ENCODE results near the gene KHDC4. TPM values are rescaled to one million over a fixed set of nuclear protein-coding genes. Genes with fewer than 3 reads are reported as not detected.
A peak's percentile ranks its signal among the peaks of the same experiment; 100 is the strongest.

KHDC4 gene
- total and polyA plus RNA-seq, 9 of the 15 experiments (the other 6 are each of a cell fraction or from before 2014, with no cell fraction given), result 12.1 to 185 (median 65.6) TPM

DNA sequence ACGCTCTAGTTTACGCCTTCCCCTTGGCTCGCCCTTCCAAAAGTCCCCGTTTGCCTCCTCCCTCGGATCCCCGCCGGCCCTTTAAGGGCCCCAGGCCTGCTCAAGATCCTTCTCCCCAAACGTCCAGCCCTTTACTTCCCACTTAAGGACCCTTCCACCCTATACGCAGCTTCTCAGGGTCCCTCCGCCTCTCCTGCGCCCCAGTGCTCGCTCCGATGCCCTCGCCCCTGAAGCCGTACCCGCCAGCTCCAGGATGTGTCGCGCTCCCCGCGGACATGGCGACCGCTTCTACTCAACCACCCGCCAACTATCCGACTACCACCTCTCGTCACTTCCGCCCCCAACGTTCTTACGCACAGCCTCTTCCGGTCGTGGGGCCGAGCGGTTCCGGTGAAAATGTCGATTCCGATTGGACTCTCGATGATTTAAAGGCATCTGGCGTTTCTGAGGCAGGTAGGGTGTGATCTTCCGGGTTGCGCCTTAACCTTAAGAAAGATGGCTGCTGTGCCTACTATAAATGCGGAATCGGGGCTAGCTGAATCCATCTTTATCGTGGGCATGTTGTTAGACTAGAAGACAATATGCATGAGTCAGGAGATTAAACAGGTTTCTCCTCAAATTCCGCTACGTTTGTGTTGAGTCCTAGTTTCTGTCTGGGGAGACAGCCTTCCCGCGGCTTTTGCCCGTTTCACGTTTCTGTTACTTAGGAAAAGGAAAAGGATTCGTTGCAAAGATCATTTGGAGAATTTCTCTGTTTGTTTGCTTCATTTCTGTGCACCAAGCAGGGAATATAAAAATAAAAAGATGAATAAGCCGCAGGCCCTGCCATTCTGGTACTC, at the start of gene KHDC4 (continued):
- TF ChIP-seq ELK3 (CRISPR knock-in tag; IDR thresholded peaks at IDR 0.05) (no peak), BRCA1 (IDR thresholded peaks at IDR 0.05) (no peak), BRCA1 (CRISPR knock-in tag; IDR thresholded peaks at IDR 0.05) (no peak), BCOR (IDR thresholded peaks at IDR 0.05) (peak; percentile 26; the same call in 1 of the 2 replicates), ZFX (CRISPR knock-in tag; IDR thresholded peaks at IDR 0.05) (peak; percentile 90), NFYB (IDR thresholded peaks at IDR 0.05; ENCODE audit: extremely low read depth, insufficient read length) (peak; percentile 3), CEBPZ (IDR thresholded peaks at IDR 0.05; ENCODE audit: borderline replicate concordance, low read depth, low read length) (peak; percentile 69; the same call in 1 of the 2 replicates), CSDE1 (IDR thresholded peaks at IDR 0.05) (peak; percentile 21 to 91; a peak in 1 of 4 replicates), L3MBTL2 (IDR thresholded peaks at IDR 0.05) (peak; percentile 32), NEUROD1 (IDR thresholded peaks at IDR 0.05; ENCODE audit: borderline replicate concordance, low read depth, low read length, partially characterized antibody) (peak; percentile 40), MAFK (IDR thresholded peaks at IDR 0.05; ENCODE audit: low read length) (peak; percentile 52)
- TF ChIP-seq, protein P1, sequence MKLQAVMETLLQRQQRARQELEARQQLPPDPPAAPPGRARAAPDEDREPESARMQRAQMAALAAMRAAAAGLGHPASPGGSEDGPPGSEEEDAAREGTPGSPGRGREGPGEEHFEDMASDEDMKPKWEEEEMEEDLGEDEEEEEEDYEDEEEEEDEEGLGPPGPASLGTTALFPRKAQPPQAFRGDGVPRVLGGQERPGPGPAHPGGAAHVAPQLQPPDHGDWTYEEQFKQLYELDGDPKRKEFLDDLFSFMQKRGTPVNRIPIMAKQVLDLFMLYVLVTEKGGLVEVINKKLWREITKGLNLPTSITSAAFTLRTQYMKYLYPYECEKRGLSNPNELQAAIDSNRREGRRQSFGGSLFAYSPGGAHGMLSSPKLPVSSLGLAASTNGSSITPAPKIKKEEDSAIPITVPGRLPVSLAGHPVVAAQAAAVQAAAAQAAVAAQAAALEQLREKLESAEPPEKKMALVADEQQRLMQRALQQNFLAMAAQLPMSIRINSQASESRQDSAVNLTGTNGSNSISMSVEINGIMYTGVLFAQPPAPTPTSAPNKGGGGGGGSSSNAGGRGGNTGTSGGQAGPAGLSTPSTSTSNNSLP (IDR thresholded peaks at IDR 0.05; ENCODE audit: borderline replicate concordance, low read depth, low read length), result peak; percentile 45; the same call in 1 of the 2 replicates
- TF ChIP-seq, protein P2, sequence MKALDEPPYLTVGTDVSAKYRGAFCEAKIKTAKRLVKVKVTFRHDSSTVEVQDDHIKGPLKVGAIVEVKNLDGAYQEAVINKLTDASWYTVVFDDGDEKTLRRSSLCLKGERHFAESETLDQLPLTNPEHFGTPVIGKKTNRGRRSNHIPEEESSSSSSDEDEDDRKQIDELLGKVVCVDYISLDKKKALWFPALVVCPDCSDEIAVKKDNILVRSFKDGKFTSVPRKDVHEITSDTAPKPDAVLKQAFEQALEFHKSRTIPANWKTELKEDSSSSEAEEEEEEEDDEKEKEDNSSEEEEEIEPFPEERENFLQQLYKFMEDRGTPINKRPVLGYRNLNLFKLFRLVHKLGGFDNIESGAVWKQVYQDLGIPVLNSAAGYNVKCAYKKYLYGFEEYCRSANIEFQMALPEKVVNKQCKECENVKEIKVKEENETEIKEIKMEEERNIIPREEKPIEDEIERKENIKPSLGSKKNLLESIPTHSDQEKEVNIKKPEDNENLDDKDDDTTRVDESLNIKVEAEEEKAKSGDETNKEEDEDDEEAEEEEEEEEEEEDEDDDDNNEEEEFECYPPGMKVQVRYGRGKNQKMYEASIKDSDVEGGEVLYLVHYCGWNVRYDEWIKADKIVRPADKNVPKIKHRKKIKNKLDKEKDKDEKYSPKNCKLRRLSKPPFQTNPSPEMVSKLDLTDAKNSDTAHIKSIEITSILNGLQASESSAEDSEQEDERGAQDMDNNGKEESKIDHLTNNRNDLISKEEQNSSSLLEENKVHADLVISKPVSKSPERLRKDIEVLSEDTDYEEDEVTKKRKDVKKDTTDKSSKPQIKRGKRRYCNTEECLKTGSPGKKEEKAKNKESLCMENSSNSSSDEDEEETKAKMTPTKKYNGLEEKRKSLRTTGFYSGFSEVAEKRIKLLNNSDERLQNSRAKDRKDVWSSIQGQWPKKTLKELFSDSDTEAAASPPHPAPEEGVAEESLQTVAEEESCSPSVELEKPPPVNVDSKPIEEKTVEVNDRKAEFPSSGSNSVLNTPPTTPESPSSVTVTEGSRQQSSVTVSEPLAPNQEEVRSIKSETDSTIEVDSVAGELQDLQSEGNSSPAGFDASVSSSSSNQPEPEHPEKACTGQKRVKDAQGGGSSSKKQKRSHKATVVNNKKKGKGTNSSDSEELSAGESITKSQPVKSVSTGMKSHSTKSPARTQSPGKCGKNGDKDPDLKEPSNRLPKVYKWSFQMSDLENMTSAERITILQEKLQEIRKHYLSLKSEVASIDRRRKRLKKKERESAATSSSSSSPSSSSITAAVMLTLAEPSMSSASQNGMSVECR (CRISPR knock-in tag; IDR thresholded peaks at IDR 0.05), result peak; percentile 93
- TF ChIP-seq, protein P3, sequence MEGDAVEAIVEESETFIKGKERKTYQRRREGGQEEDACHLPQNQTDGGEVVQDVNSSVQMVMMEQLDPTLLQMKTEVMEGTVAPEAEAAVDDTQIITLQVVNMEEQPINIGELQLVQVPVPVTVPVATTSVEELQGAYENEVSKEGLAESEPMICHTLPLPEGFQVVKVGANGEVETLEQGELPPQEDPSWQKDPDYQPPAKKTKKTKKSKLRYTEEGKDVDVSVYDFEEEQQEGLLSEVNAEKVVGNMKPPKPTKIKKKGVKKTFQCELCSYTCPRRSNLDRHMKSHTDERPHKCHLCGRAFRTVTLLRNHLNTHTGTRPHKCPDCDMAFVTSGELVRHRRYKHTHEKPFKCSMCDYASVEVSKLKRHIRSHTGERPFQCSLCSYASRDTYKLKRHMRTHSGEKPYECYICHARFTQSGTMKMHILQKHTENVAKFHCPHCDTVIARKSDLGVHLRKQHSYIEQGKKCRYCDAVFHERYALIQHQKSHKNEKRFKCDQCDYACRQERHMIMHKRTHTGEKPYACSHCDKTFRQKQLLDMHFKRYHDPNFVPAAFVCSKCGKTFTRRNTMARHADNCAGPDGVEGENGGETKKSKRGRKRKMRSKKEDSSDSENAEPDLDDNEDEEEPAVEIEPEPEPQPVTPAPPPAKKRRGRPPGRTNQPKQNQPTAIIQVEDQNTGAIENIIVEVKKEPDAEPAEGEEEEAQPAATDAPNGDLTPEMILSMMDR (IDR thresholded peaks at IDR 0.05 in 2 of 3, conservative IDR thresholded peaks at IDR 0.05 in 1 of 3; ENCODE audit: insufficient read depth in 2 of 3, low read depth in 1 of 3, low read length in 3 of 3), result peak in 2 of 3 experiments; percentile 5 to 26; a peak in 2 of 6 replicates

Measured in K562 (cell line).